H9 (cell line): ENCODE data around the gene SFRP5. TPM values are rescaled to one million over a fixed set of nuclear protein-coding genes. Genes with fewer than 3 reads are reported as not detected.

Experiments
- DNase-seq: peaks from one replicate; pipeline ENCODE4 v3.0.0-alpha.2; 2017
- H2AFZ ChIP-seq: one replicate; pipeline ENCODE4 v1.6.1; 2013; ENCODE audit warnings: mild to moderate bottlenecking, low read length, control low read depth, moderate library complexity
- H2AK5ac ChIP-seq: 2 replicates; pipeline ENCODE4 v1.6.1; 2013; ENCODE audit warnings: low read length, control low read depth, mixed read lengths; ENCODE audit not compliant: insufficient read length
- H2BK120ac ChIP-seq: one replicate; pipeline ENCODE4 v1.6.1; 2013; ENCODE audit warnings: low read depth, mild to moderate bottlenecking, low read length, control low read depth, inconsistent platforms; ENCODE audit not compliant: poor library complexity, severe bottlenecking
- H2BK12ac ChIP-seq: 2 replicates; pipeline ENCODE4 v1.6.1; 2013; ENCODE audit warnings: low read length, control low read depth, mixed read lengths, low read depth; ENCODE audit not compliant: insufficient read length
- H2BK15ac ChIP-seq: 2 replicates; pipeline ENCODE4 v1.6.1; 2013; ENCODE audit warnings: low read depth, low read length, control low read depth
- H2BK20ac ChIP-seq: one replicate; pipeline ENCODE4 v1.6.1; 2013; ENCODE audit warnings: low read depth, mild to moderate bottlenecking, low read length, control low read depth, inconsistent platforms; ENCODE audit not compliant: poor library complexity, severe bottlenecking
- H2BK5ac ChIP-seq: 2 replicates; pipeline ENCODE4 v1.6.1; 2013; ENCODE audit warnings: low read length, control low read depth, mixed read lengths; ENCODE audit not compliant: insufficient read length
- H3K14ac ChIP-seq: 2 replicates; pipeline ENCODE4 v1.6.1; 2013; ENCODE audit warnings: low read length, control low read depth; ENCODE audit not compliant: insufficient read depth
- H3K18ac ChIP-seq: 2 replicates; pipeline ENCODE4 v1.6.1; 2013; ENCODE audit warnings: low read depth, mild to moderate bottlenecking, mixed read lengths, low read length, control low read depth; ENCODE audit not compliant: insufficient read length
- H3K23ac ChIP-seq: 2 replicates; pipeline ENCODE4 v1.6.1; 2013; ENCODE audit warnings: low read length, control low read depth, mixed read lengths, low read depth; ENCODE audit not compliant: insufficient read length
- H3K23me2 ChIP-seq: 2 replicates; pipeline ENCODE4 v1.6.1; 2013; ENCODE audit warnings: low read depth, mild to moderate bottlenecking, mixed read lengths, low read length, control low read depth; ENCODE audit not compliant: insufficient read length, poor library complexity, severe bottlenecking
- H3K27ac ChIP-seq: 2 replicates; pipeline ENCODE4 v1.5.1; 2013; ENCODE audit warnings: low read length, control low read depth, mixed read lengths, low read depth; ENCODE audit not compliant: insufficient read length
- H3K27me3 ChIP-seq: 2 replicates; pipeline ENCODE4 v1.6.1; 2013; ENCODE audit warnings: low read length, control low read depth, inconsistent platforms; ENCODE audit not compliant: insufficient read depth
- H3K4ac ChIP-seq: 2 replicates; pipeline ENCODE4 v1.6.1; 2013; ENCODE audit warnings: low read depth, mild to moderate bottlenecking, control low read depth, inconsistent platforms, low read length, moderate library complexity
- H3K4me1 ChIP-seq: 2 replicates; pipeline ENCODE4 v1.6.1; 2013; ENCODE audit warnings: low read length, control low read depth, inconsistent platforms; ENCODE audit not compliant: insufficient read depth
- H3K4me2 ChIP-seq: 2 replicates; pipeline ENCODE4 v1.6.1; 2013; ENCODE audit warnings: low read length, control low read depth, mixed read lengths; ENCODE audit not compliant: insufficient read length, insufficient read depth
- H3K56ac ChIP-seq: 2 replicates; pipeline ENCODE4 v1.6.1; 2013; ENCODE audit warnings: low read depth, mild to moderate bottlenecking, mixed read lengths, low read length, control low read depth; ENCODE audit not compliant: insufficient read length
- H3K79me1 ChIP-seq: 2 replicates; pipeline ENCODE4 v1.6.1; 2013; ENCODE audit warnings: low read depth, mild to moderate bottlenecking, moderate library complexity, low read length, control low read depth, inconsistent platforms; ENCODE audit not compliant: insufficient read depth, poor library complexity, severe bottlenecking
- H3K79me2 ChIP-seq: 2 replicates; pipeline ENCODE4 v1.6.1; 2013; ENCODE audit warnings: low read length, control low read depth, inconsistent platforms; ENCODE audit not compliant: insufficient read depth
- H3K9ac ChIP-seq: 2 replicates; pipeline ENCODE4 v1.6.1; 2013; ENCODE audit warnings: low read length, control low read depth, mixed read lengths; ENCODE audit not compliant: insufficient read length; ENCODE audit errors: extremely low read depth
- H3K9me3 ChIP-seq: one replicate; pipeline ENCODE4 v1.6.1; 2013; ENCODE audit warnings: low read depth, low read length, inconsistent platforms; ENCODE audit not compliant: control insufficient read depth
- H3T11ph ChIP-seq: one replicate; pipeline ENCODE4 v1.6.1; 2013; ENCODE audit warnings: mild to moderate bottlenecking, low read length, control low read depth, inconsistent platforms
- H4K20me1 ChIP-seq: one replicate; pipeline ENCODE4 v1.6.1; 2013; ENCODE audit not compliant: control insufficient read depth, insufficient read length, insufficient read depth
- H4K5ac ChIP-seq: 2 replicates; pipeline ENCODE4 v1.6.1; 2013; ENCODE audit warnings: low read depth, mild to moderate bottlenecking, mixed read lengths, low read length, control low read depth; ENCODE audit not compliant: insufficient read length
- H4K8ac ChIP-seq: replicated peaks from 2 replicates; pipeline ENCODE4 v1.6.1; 2013; ENCODE audit warnings: low read length, control low read depth, mixed read lengths, low read depth; ENCODE audit not compliant: insufficient read length
- H4K91ac ChIP-seq: 2 replicates; pipeline ENCODE4 v1.6.1; 2013; ENCODE audit warnings: low read depth, mild to moderate bottlenecking, moderate library complexity, mixed read lengths, low read length, control low read depth; ENCODE audit not compliant: insufficient read length
- H3K27ac Mint-ChIP-seq, 3 experiments: 2 replicates in 2 of 3; 3 replicates in 1 of 3; pipeline ENCODE4 v1.8.0; 2020 to 2021; ENCODE audit warnings: mixed read lengths in 3 of 3, mild to moderate bottlenecking in 1 of 3, moderate library complexity in 1 of 3
- H3K27me3 Mint-ChIP-seq: 2 replicates; pipeline ENCODE4 v1.8.0; 2021; ENCODE audit warnings: low read depth, mild to moderate bottlenecking, moderate library complexity, mixed read lengths
- H3K36me3 Mint-ChIP-seq, 3 experiments: 2 replicates in 2 of 3; 3 replicates in 1 of 3; pipeline ENCODE4 v1.8.0; 2020 to 2021; ENCODE audit warnings: low read depth in 3 of 3, mixed read lengths in 3 of 3; ENCODE audit not compliant: insufficient read depth in 1 of 3
- H3K4me1 Mint-ChIP-seq, 2 experiments: 2 replicates each; pipeline ENCODE4 v1.8.0; 2020; ENCODE audit warnings: mixed read lengths in 2 of 2
- H3K4me3 Mint-ChIP-seq, 2 experiments: 2 replicates in 1 of 2; 3 replicates in 1 of 2; pipeline ENCODE4 v1.8.0; 2020 to 2021; ENCODE audit warnings: mild to moderate bottlenecking in 2 of 2, mixed read lengths in 2 of 2, moderate library complexity in 1 of 2
- H3K9me3 Mint-ChIP-seq, 2 experiments: 2 replicates in 1 of 2; 3 replicates in 1 of 2; pipeline ENCODE4 v1.8.0; 2020; ENCODE audit warnings: mild to moderate bottlenecking in 2 of 2, mixed read lengths in 2 of 2, moderate library complexity in 1 of 2
- CTCF ChIP-seq: fragments of 200-600 bp; sonication (generic); conservative IDR thresholded peaks from 3 replicates; pipeline ENCODE4 v1.8.0; 2021; ENCODE audit warnings: antibody characterized with exemption, mild to moderate bottlenecking
- WGBS: extraction: QIAGEN DNeasy Blood & Tissue Kit; methylation state at CpG from one replicate; pipeline ENCODE4 v1.1.7; 2013; ENCODE audit warnings: missing lambda C conversion rate, low lambda C conversion rate, mixed read lengths; ENCODE audit not compliant: insufficient read length; ENCODE audit errors: extremely low coverage; 5-methylcytosine and 5-hydroxymethylcytosine counted together
- total RNA-seq: library from RNA; stranded (reverse); gene quantifications from 2 replicates; pipeline ENCODE4 v1.2.1, GENCODE V29; 2021

Gene SFRP5
- total RNA-seq, 1 experiment from 2014 or later, result 1.7 TPM

DNA sequence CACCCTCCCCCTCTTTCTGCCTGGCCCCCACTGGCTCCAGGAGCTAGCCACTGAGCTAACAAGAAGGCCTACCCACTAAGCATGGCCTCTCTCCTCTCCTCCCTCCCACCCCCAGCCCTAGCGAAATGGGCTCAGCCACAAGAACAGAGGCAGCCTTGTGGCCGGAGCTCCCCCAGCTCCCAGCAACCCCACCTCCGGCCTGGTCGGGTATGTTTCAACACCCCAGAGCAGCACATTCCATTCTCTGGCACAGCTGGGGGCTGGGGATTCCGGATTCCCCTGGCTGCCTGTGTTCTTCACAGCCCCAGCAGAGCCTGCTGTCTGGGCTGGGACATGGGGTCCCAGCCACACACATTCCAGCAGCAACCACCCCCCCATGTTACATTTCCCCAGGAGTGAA is 9.0 kb downstream of the SFRP5 start:
- H3K27me3 Mint-ChIP-seq, result peaks cover 5% of the 10 kb centered on the region
- WGBS, result no CpG with 5 or more reads among the region's 5 CpGs

More for the DNA sequence above, 9.0 kb downstream of the SFRP5 start:
- Histone ChIP-seq H3K9me3 (no peaks in the 10 kb centered on the region), H4K5ac (no peak overlapping the region), H3K27me3 (no peaks in the 10 kb centered on the region), H2BK5ac (no peak overlapping the region), H3K23ac (no peak overlapping the region), H2AFZ (no peak overlapping the region), H3K4me2 (no peak overlapping the region), H2BK20ac (no peak overlapping the region), H3K4ac (no peak overlapping the region), H2BK120ac (no peak overlapping the region), H4K91ac (no peak overlapping the region), H3K79me2 (no peaks in the 10 kb centered on the region), H3K27ac (no peak overlapping the region), H3K18ac (no peak overlapping the region), H4K20me1 (no peaks in the 10 kb centered on the region), H3K9ac (no peak overlapping the region), H4K8ac (no peak overlapping the region), H2AK5ac (no peak overlapping the region), H2BK15ac (no peak overlapping the region), H2BK12ac (no peak overlapping the region), H3K4me1 (no peaks in the 10 kb centered on the region), H3T11ph (no peak overlapping the region), H3K56ac (no peak overlapping the region), H3K23me2 (no peaks in the 10 kb centered on the region), H3K14ac (no peak overlapping the region), H3K79me1 (no peaks in the 10 kb centered on the region)
- peak; percentile 55 for DNase-seq
- Mint-ChIP-seq H3K4me3 (peak overlapping the region in 1 of 2 experiments; percentile 7; a peak in 1 of 5 replicates), H3K27ac (peak overlapping the region; percentile 44 to 85 (median 84); a peak in 3 of 7 replicates), H3K4me1 (peaks cover 23 to 40% of the 10 kb centered on the region in 2 experiments), H3K36me3 (peaks cover 7 to 31% (median 9%) of the 10 kb centered on the region in 3 experiments), H3K9me3 (no peaks in the 10 kb centered on the region)
- no peak for TF ChIP-seq CTCF
